Measurements from ENCODE around the gene TMEM184A. TPM values are rescaled to one million over a fixed set of nuclear protein-coding genes. Genes with fewer than 3 reads are reported as not detected.

The TMEM184A gene
- total RNA-seq, 3 donors from 2014 or later, result 6.6 to 8.2 TPM; not detected in 1

GRCh38 chr7:1541431-1542162 lies 14.4 kb downstream of the TMEM184A start:
- no peak overlapping the region for H3K4me3 ChIP-seq
- peaks cover 7% of the 10 kb centered on the region for H3K36me3 ChIP-seq
- no peaks in the 10 kb centered on the region for H3K9me3 ChIP-seq
- peaks cover 3 to 10% of the 10 kb centered on the region in 2 donors for H3K4me1 ChIP-seq
- intact Hi-C loops (cut with DNase I; ENCODE audit: low total_unique reads), result no loop called here
- no peak overlapping the region for H3K27ac ChIP-seq
- no peaks in the 10 kb centered on the region for H3K27me3 ChIP-seq
- no peak for DNase-seq (ENCODE audit: low spot score in 2 of 2)
- TF ChIP-seq POLR2A (IDR thresholded peaks at IDR 0.05), result no peak
- TF ChIP-seq, protein P1, sequence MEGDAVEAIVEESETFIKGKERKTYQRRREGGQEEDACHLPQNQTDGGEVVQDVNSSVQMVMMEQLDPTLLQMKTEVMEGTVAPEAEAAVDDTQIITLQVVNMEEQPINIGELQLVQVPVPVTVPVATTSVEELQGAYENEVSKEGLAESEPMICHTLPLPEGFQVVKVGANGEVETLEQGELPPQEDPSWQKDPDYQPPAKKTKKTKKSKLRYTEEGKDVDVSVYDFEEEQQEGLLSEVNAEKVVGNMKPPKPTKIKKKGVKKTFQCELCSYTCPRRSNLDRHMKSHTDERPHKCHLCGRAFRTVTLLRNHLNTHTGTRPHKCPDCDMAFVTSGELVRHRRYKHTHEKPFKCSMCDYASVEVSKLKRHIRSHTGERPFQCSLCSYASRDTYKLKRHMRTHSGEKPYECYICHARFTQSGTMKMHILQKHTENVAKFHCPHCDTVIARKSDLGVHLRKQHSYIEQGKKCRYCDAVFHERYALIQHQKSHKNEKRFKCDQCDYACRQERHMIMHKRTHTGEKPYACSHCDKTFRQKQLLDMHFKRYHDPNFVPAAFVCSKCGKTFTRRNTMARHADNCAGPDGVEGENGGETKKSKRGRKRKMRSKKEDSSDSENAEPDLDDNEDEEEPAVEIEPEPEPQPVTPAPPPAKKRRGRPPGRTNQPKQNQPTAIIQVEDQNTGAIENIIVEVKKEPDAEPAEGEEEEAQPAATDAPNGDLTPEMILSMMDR (IDR thresholded peaks at IDR 0.05), result no peak
- no peak for TF ChIP-seq POLR2AphosphoS5 (IDR thresholded peaks at IDR 0.05)

- no peak overlapping the region for H3K4me3 ChIP-seq
- peaks cover 3 to 7% of the 10 kb centered on the region in 2 donors for H3K4me1 ChIP-seq
- H3K27ac ChIP-seq, result no peak overlapping the region
- H3K36me3 ChIP-seq, result peaks cover 7% of the 10 kb centered on the region
- TF ChIP-seq POLR2AphosphoS5 (IDR thresholded peaks at IDR 0.05), result peak in 1 of 3 donors; percentile 17
- no peak for TF ChIP-seq POLR2A (IDR thresholded peaks at IDR 0.05)
- TF ChIP-seq, protein P1 (IDR thresholded peaks at IDR 0.05), result no peak
- no peak for DNase-seq (ENCODE audit: low spot score in 2 of 2)
- intact Hi-C loops (cut with DNase I; ENCODE audit: low total_unique reads), result no loop called here
- no peaks in the 10 kb centered on the region for H3K27me3 ChIP-seq
- no peaks in the 10 kb centered on the region for H3K9me3 ChIP-seq
Observed at GRCh38 chr7:1540776-1541271, 15.2 kb downstream of the TMEM184A start.

- Histone ChIP-seq H3K36me3 (peaks cover 7% of the 10 kb centered on the region), H3K27me3 (no peaks in the 10 kb centered on the region), H3K4me1 (peaks cover 3 to 5% of the 10 kb centered on the region in 2 donors), H3K27ac (peak overlapping the region in 1 of 2 donors; percentile 100), H3K9me3 (no peaks in the 10 kb centered on the region), H3K4me3 (no peak overlapping the region)
- intact Hi-C loops (cut with DNase I; ENCODE audit: low total_unique reads), result no loop called here
- TF ChIP-seq POLR2AphosphoS5 (IDR thresholded peaks at IDR 0.05), result no peak
- no peak for DNase-seq (ENCODE audit: low spot score in 2 of 2)
Observed at GRCh38 chr7:1539882-1540775, 15.9 kb downstream of the TMEM184A start.

- H3K9me3 ChIP-seq, result no peaks in the 10 kb centered on the region
- H3K4me1 ChIP-seq, result peaks cover 3 to 5% of the 10 kb centered on the region in 2 donors
- H3K27me3 ChIP-seq, result no peaks in the 10 kb centered on the region
- intact Hi-C loops (cut with DNase I; ENCODE audit: low total_unique reads), result no loop called here
- peaks cover 7% of the 10 kb centered on the region for H3K36me3 ChIP-seq
- peak overlapping the region; percentile 100 for H3K27ac ChIP-seq
- no peak for DNase-seq (ENCODE audit: low spot score in 2 of 2)
- TF ChIP-seq, protein P1 (IDR thresholded peaks at IDR 0.05), result no peak
- TF ChIP-seq POLR2A (IDR thresholded peaks at IDR 0.05), result no peak
- TF ChIP-seq POLR2AphosphoS5 (IDR thresholded peaks at IDR 0.05), result peak in 2 of 3 donors; percentile 12 to 15
- peak overlapping the region in 1 of 3 donors; percentile 43 for H3K4me3 ChIP-seq
Observed at GRCh38 chr7:1539181-1539881, 16.7 kb downstream of the TMEM184A start.

GRCh38 chr7:1538544-1539180 lies 17.3 kb downstream of the TMEM184A start:
- peaks cover 7% of the 10 kb centered on the region for H3K36me3 ChIP-seq
- DNase-seq (ENCODE audit: low spot score in 2 of 2), result no peak
- no peaks in the 10 kb centered on the region for H3K27me3 ChIP-seq
- peak overlapping the region; percentile 100 for H3K27ac ChIP-seq
- H3K4me1 ChIP-seq, result peaks cover 3 to 9% of the 10 kb centered on the region in 2 donors
- TF ChIP-seq POLR2AphosphoS5 (IDR thresholded peaks at IDR 0.05) (no peak), POLR2A (IDR thresholded peaks at IDR 0.05) (no peak)
- TF ChIP-seq, protein P1 (IDR thresholded peaks at IDR 0.05), result no peak
- peak overlapping the region; percentile 43 to 84 (median 53) for H3K4me3 ChIP-seq
- intact Hi-C loops (cut with DNase I; ENCODE audit: low total_unique reads), result no loop called here
- no peaks in the 10 kb centered on the region for H3K9me3 ChIP-seq

Data from breast epithelium (tissue), 4 donors.